ENCODE measurements around the gene RAB14. TPM values are rescaled to one million over a fixed set of nuclear protein-coding genes. Genes with fewer than 3 reads are reported as not detected.

The RAB14 gene
- total RNA-seq, 1 experiment from 2014 or later: 39.5 TPM

GRCh38 chr9:121219530-121219929, 17.9 kb upstream of the RAB14 start:
- DNase-seq (ENCODE audit: low spot score): no peak

GRCh38 chr9:121218357-121219027, 16.8 kb upstream of the RAB14 start:
- no peak for DNase-seq (ENCODE audit: low spot score)

GRCh38 chr9:121217609-121218292, 16.1 kb upstream of the RAB14 start:
- no peak for DNase-seq (ENCODE audit: low spot score)

DNA sequence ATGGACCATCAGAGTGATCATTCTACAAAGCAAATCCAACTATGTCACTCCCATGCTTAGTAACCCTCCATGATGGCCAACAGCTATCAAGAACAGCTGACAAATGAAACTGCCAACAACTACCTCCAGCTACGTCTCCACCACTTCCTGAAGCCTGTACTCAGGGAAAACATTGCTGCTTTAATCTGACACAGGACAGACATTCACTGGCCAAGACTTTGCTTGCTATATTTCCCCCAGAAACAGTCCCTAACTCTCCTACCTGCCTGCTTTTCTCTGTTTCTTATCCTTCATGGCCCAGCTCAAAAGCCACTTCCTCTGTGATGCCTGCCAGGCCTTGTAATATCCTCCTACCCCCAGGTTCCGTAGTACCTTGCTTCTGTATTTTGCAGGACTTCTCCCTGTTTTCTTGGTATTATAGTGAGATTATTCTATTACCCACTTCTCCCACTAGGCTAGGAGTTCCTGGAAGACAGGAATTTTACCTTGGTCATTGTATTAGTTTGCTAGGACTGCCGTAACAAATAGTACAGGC, 14.7 kb upstream of the RAB14 start:
- DNase-seq (ENCODE audit: low spot score): no peak

DNA sequence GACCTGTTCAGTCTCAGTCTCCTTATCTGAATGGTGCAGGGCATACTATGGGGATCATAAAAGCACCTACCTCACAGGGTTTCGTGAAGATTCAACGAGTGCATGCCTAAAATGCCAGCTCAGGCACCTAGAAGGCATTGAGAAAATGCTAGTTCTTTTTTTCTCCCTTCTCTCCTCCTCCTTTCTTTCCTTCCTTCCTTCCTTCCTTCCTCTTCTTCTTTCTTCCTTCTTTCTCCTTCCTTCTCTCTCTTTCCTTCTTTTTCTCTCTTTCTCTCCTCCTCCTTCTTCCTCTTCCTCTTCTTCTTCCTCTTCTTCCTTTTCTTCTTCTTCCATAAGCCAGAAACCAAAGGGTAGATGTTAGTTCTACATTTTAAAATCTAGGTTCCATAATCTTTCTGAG, 12.3 kb upstream of the RAB14 start:
- no peak for DNase-seq (ENCODE audit: low spot score)

GRCh38 chr9:121213136-121213806, 11.6 kb upstream of the RAB14 start:
- DNase-seq (ENCODE audit: low spot score): peak; percentile 95

DNA sequence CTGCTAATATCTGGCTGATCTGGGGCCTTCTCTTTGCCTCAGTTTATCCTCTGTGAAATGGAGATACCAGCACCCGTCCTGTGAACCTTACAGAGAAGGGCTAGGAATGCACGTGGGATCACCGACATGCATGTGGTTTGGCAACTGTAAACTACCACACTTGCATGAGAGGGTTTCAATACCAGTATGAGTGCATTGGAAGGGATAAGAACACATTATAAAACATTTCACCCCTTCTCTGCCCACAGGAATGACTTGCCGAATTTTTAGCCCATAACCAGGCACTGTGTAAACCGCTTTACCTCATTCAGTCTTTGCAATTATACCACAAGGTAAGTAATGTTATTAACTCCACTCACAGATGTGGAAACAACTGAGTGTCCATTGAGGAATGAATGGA, 8.9 kb upstream of the RAB14 start:
- DNase-seq (ENCODE audit: low spot score): no peak

- no peak for DNase-seq (ENCODE audit: low spot score)
These were observed 5.8 kb upstream of the RAB14 start for GRCh38 chr9:121207371-121207940.

DNA sequence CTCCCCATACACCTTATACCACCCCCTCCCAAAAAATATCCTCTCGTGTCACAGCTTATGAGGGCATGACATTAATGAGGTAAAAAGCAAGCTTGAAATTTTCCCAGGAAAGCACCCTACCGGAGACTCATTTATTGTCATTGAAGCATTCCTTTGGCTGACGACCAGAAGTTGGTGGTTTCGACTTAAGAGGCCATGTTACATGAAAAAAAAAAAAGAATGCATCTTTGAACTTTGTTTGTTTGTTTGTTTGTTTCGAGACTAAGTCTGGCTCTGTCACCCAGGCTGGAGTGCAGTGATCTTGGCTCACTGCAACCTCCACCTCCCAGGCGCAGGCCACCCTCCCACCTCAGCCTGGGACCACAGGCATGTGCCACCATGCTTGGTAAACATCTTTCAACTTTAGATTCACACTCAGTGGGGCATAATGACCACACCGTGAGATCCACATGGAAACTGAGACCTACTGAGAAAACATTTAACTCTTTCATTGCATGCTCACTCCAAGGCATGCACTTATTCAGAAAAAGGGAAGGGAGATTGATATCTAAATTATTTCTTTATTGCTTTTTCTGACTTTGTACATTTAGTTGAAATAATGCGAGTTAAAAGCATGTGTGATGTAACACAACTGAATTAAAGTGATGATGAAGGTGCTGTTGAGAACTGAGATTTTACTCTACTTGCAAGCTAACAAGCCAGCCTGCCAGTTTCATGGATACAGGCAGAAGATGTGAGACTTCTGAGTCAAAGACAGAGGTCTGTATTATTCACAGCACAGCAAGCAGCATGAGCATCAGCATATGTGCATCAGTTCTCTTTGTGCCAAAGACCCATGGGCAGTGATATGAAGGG, 5.1 kb upstream of the RAB14 start:
- DNase-seq (ENCODE audit: low spot score): peak; percentile 63

GRCh38 chr9:121204611-121205010, 2.9 kb upstream of the RAB14 start:
- no peak for DNase-seq (ENCODE audit: low spot score)

GRCh38 chr9:121204121-121204520, 2.5 kb upstream of the RAB14 start:
- no peak for DNase-seq (ENCODE audit: low spot score)

DNA sequence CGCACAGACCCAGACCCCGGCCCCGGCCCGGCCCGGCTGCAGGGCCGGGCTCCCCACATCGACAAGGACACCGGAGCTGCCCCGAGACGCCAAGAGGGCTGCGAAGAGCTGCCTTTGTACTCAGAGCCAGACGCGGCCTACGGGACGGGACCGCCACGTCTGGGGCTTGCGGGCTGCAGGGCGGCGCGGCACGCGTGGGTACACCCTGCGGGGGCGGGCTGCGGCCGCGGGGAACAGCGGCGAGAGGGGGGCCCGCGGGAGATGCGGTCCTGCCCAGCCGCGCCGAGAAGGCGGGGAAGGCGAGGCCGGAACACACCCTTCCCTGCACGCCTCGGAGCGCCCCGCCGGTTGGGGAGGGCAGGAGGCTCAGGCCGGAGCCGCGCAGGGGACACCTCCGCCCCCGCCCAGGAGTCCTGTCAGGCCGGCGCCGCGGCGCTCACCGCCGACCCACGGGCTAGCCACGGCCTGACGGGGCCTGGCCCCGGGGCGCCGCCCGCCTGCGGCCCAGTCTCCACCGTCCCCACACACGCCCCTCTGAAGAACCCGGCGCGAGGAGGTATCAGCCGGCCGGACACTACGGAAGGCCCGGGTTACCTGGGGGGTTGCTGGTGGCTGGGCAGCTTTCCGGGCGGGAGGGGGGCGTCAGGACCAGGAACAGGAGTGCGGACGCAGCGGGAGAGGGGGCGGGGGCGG, 478 bp downstream of the RAB14 start:
- DNase-seq (ENCODE audit: low spot score): no peak

GRCh38 chr9:121200356-121200755, 1.3 kb downstream of the RAB14 start:
- no peak for DNase-seq (ENCODE audit: low spot score)

DNA sequence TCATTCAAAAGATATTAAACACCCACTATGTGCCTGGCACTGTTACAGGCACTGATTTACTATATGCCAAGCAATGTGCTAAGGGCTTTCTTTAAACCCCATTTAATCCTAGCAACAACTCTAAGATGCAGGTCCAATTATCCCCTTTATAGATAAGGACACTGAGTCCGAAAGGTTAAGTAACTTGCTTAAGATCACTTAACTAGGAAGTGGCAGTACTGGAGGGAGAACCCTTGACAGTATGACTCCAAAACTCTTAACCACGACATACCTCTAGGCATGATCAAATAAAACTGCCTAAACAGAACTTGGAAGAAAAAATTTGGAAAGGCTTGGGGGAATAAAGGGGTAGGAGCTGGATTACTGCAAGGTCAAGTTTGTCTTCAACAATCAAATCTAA, 1.7 kb downstream of the RAB14 start:
- DNase-seq (ENCODE audit: low spot score): no peak

- no peak for DNase-seq (ENCODE audit: low spot score)
These were observed 3.1 kb downstream of the RAB14 start for GRCh38 chr9:121198512-121199042.

DNA sequence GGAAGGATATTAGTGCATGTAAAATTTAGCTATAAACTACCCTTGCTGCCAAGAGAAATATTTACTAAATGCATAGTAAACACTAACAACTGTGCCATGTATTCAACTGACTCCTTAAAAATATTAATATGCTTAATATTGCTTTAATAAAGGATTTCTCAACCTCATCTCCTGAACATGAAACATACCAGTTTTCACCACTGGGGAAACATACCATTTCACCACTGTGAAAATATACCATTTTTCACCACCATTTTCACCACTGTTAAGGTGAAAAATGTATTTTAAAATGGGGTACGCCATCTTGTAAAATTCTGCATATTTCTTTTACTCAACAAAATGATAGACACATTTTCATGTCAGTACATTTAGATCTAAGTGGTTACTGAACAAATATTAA, 4.5 kb downstream of the RAB14 start:
- DNase-seq (ENCODE audit: low spot score): no peak

- no peak for DNase-seq (ENCODE audit: low spot score)
These were observed 5.3 kb downstream of the RAB14 start for GRCh38 chr9:121196389-121196788.

DNA sequence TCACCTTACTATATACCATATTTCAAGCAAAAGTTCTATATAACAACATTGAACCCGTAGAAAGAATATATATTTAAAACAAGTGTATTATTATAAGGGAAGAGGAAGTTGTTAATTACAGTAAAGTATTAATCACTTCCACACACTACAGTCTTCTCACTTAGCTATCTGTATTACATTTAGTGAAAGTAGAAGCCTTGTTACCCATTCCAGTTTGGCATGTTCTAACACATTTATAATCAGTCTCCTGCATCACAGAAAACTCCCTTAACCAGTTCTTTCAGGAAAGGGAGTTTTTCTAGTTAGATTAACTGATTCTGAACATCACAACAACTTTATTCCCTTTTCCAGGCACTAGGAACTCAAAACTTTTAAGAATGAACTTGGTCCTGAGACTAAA, 6.9 kb downstream of the RAB14 start:
- no peak for DNase-seq (ENCODE audit: low spot score)

DNA sequence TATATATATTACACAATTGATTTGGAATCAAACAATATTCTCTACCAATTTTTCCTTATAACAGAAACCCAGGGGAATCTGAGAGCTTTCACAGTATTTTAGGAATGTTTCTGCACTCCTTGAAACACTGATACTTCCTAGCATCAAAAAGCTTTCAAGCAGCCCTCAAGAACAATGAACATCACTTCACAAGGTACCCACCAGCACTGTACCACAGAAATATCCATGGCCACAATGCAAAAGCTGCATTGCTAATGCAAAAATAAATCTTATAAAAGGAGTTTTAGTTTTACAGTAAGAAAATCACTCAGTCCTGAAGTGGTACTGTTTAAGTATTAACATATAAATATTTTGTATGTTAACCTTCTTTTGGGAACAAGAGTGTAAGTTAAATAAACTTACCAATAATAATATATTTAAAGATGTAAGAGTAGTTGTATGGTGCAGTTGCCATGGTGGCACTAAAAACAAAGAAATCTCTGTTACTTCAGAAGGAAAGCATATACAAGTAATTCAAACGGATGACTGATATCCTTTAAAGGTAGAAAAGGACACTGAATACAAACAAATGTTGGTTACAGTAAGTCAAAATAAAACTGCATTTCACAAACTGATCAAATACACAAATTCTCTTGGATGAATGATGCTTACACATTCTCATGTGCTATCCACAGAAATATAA, 8.6 kb downstream of the RAB14 start:
- DNase-seq (ENCODE audit: low spot score): no peak

DNA sequence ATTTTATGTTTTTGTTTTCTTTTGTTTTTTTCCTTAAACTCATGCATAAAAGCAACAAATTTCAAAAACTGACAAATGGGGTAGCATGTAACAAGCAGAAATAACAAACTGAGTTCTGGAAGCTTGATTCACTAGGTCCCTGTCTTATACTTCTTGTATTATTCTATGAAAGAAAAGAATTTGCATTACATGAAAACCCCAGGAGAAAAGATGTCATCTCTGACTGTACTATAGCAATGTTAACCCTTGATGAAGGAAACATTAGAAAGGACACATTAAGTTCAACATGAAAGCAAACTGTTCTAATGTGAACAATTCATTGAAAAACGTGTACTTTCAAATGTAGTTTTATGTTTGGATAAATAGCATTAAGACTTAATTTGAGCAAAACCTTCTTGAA, 9.2 kb downstream of the RAB14 start:
- DNase-seq (ENCODE audit: low spot score): no peak

All from A172 (cell line).